Lower leg skin (tissue), 3 donors: Measurements from ENCODE around the gene WSCD2.

Experiments
- POLR2A ChIP-seq, 2 donors: fragments of 450-650 bp; IDR thresholded peaks; one replicate each; pipeline ENCODE4 v1.6.1; 2016 to 2017; ENCODE audit warnings: antibody characterized with exemption in 2 of 2, mild to moderate bottlenecking in 1 of 2, moderate library complexity in 1 of 2
- TF ChIP-seq, protein P1 (sequence below), 3 donors: fragments of 450-650 bp; IDR thresholded peaks; one replicate each; pipeline ENCODE4 v1.5.1; 2016; ENCODE audit warnings: antibody characterized with exemption in 3 of 3, mild to moderate bottlenecking in 3 of 3, moderate library complexity in 2 of 3

DNA sequence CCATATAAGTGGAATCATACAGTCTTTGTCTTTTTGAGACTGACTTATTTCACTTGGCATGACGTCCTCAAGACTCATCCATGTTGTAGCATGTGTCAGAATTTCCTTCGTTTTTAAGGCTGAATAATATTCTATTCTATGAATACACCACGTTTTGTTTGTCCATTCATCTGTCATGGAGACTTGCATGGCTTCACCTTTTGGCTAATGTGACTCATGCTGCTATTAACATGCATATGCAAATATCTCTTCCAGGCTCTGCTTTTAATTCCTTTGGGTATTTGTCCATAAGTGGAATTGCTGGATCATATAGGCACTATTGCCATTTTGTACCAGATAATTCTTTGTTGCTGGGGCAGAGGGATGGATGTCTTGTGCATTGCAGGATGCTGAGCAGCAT is 19.6 kb upstream of the WSCD2 start:
- TF ChIP-seq, protein P1, sequence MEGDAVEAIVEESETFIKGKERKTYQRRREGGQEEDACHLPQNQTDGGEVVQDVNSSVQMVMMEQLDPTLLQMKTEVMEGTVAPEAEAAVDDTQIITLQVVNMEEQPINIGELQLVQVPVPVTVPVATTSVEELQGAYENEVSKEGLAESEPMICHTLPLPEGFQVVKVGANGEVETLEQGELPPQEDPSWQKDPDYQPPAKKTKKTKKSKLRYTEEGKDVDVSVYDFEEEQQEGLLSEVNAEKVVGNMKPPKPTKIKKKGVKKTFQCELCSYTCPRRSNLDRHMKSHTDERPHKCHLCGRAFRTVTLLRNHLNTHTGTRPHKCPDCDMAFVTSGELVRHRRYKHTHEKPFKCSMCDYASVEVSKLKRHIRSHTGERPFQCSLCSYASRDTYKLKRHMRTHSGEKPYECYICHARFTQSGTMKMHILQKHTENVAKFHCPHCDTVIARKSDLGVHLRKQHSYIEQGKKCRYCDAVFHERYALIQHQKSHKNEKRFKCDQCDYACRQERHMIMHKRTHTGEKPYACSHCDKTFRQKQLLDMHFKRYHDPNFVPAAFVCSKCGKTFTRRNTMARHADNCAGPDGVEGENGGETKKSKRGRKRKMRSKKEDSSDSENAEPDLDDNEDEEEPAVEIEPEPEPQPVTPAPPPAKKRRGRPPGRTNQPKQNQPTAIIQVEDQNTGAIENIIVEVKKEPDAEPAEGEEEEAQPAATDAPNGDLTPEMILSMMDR (IDR thresholded peaks at IDR 0.05) = no peak
- no peak for TF ChIP-seq POLR2A (IDR thresholded peaks at IDR 0.05)
